K562 (cell line): ENCODE data around the gene WNT11. TPM values are rescaled to one million over a fixed set of nuclear protein-coding genes. Genes with fewer than 3 reads are reported as not detected.

Experiments used
- ATAC-seq: fragments of 200-7000 bp; cut with Tn5 transposase; 3 replicates; pipeline ENCODE4 v1.9.1; 2020; ENCODE audit warnings: moderate library complexity
- BruUV-seq: library from RNA; stranded (reverse); fragments of 400-500 nt; replicated peaks from 2 replicates; lab custom pipeline; 2021; lab: Mats Ljungman, UMichigan
- CTCF ChIA-PET: fragments of 300-600 bp; formaldehyde crosslinking; extraction: SDS; loops from one replicate; lab custom pipeline; 2021; ENCODE audit warnings: low intra/inter-chr PET ratio; lab: Yijun Ruan, JAX
- POLR2A ChIA-PET: fragments of 300-600, 350-650 bp; sonication (Branson Sonifier 250); formaldehyde crosslinking; extraction: SDS; loops from one replicate; lab custom pipeline; 2021; ENCODE audit warnings: antibody characterized with exemption, inconsistent platforms; lab: Yijun Ruan, JAX
- DNase-seq, 4 experiments: peaks; one replicate each; pipeline versions ENCODE4 v3.0.0 to v3.0.0-alpha.2; 2011 to 2018; ENCODE audit warnings: low spot score in 3 of 4, mixed read lengths in 3 of 4; ENCODE audit errors: extremely low read depth in 1 of 4
- FAIRE-seq: peaks from 2 replicates; lab custom pipeline; 2011; peaks lifted over from hg19 to GRCh38; lab: Jason Lieb, UNC
- H2AFZ ChIP-seq: 2 replicates; pipeline ENCODE4 v1.6.0; 2011; ENCODE audit warnings: low read depth, low read length, control low read depth, inconsistent platforms
- H3K27ac ChIP-seq: fragments of 200-600 bp; 3 replicates; pipeline ENCODE4 v1.8.0; 2011; ENCODE audit warnings: low read depth, mild to moderate bottlenecking, control low read depth, inconsistent platforms, low read length, moderate library complexity, mixed read lengths; ENCODE audit errors: extremely low read depth
- H3K27me3 ChIP-seq, 2 experiments: fragments of 300-600 bp in 1 of 2; 2 replicates in 1 of 2; 3 replicates in 1 of 2; pipeline versions ENCODE4 v1.6.0 to v1.8.0; 2011; ENCODE audit warnings: inconsistent platforms in 2 of 2, low read length in 2 of 2, mild to moderate bottlenecking in 1 of 2, mixed read lengths in 1 of 2, moderate library complexity in 1 of 2; ENCODE audit not compliant: control insufficient read depth in 2 of 2, insufficient read depth in 2 of 2
- H3K36me3 ChIP-seq: fragments of 300-600 bp; 3 replicates; pipeline ENCODE4 v1.8.0; 2011; ENCODE audit warnings: mild to moderate bottlenecking, low read length, inconsistent platforms; ENCODE audit not compliant: control insufficient read depth, insufficient read depth
- H3K4me1 ChIP-seq, 2 experiments: fragments of 200-600 bp in 1 of 2; replicated peaks in 1 of 2; 2 replicates in 1 of 2; 3 replicates in 1 of 2; pipeline versions ENCODE4 v1.5.1 to v1.8.0; 2011; ENCODE audit warnings: inconsistent platforms in 2 of 2, low read length in 2 of 2, mild to moderate bottlenecking in 1 of 2, mixed read lengths in 1 of 2, moderate library complexity in 1 of 2; ENCODE audit not compliant: control insufficient read depth in 2 of 2, insufficient read depth in 2 of 2
- H3K4me2 ChIP-seq: 2 replicates; pipeline ENCODE4 v1.6.1; 2011; ENCODE audit warnings: low read length, control low read depth, inconsistent platforms, mixed read lengths; ENCODE audit not compliant: insufficient read depth
- H3K4me3 ChIP-seq: fragments of 200-600 bp; sonication (generic), shearing (Covaris generic); 2 replicates; pipeline ENCODE4 v1.5.1; 2016; ENCODE audit warnings: control low read depth, inconsistent platforms
- H3K79me2 ChIP-seq: fragments of 200-600 bp; 3 replicates; pipeline ENCODE4 v1.8.0; 2011; ENCODE audit warnings: low read length, inconsistent platforms; ENCODE audit not compliant: control insufficient read depth, insufficient read depth
- H3K9ac ChIP-seq, 2 experiments: 2 replicates each; pipeline versions ENCODE4 v1.6.0 to v1.6.1; 2011; ENCODE audit warnings: low read depth in 2 of 2, low read length in 2 of 2, control low read depth in 1 of 2, inconsistent platforms in 1 of 2, mild to moderate bottlenecking in 1 of 2, mixed read lengths in 1 of 2; ENCODE audit not compliant: insufficient read depth in 1 of 2
- H3K9me1 ChIP-seq: one replicate; pipeline ENCODE4 v1.6.0; 2011; ENCODE audit warnings: inconsistent platforms, mild to moderate bottlenecking, low read length, moderate library complexity; ENCODE audit not compliant: control insufficient read depth, insufficient read depth
- H3K9me3 ChIP-seq: replicated peaks from 2 replicates; pipeline ENCODE4 v1.5.1; 2011; ENCODE audit warnings: low read depth, low read length, inconsistent platforms; ENCODE audit not compliant: control insufficient read depth, insufficient read depth
- H4K20me1 ChIP-seq: replicated peaks from 2 replicates; pipeline ENCODE4 v1.6.1; 2011; ENCODE audit warnings: low read length, inconsistent platforms, mixed read lengths; ENCODE audit not compliant: control insufficient read depth, insufficient read depth
- C11orf30 ChIP-seq: fragments of 450-650 bp; IDR thresholded peaks from 2 replicates; pipeline ENCODE4 v1.6.1; 2016; ENCODE audit warnings: low read depth, mild to moderate bottlenecking
- CBX2 ChIP-seq: fragments of 200-600 bp; sonication (generic); IDR thresholded peaks from one replicate; pipeline ENCODE4 v1.6.1; 2012; ENCODE audit warnings: mild to moderate bottlenecking, low read length, inconsistent platforms; ENCODE audit not compliant: insufficient read depth, poor library complexity, severe bottlenecking
- CREM ChIP-seq: IDR thresholded peaks from 2 replicates; pipeline ENCODE4 v1.6.1; 2014; ENCODE audit warnings: antibody characterized with exemption, low read depth
- DNMT1 ChIP-seq: fragments of 450-650 bp; IDR thresholded peaks from 2 replicates; pipeline ENCODE4 v1.6.1; 2016; ENCODE audit warnings: antibody characterized with exemption, mild to moderate bottlenecking
- GTF3C2 ChIP-seq: IDR thresholded peaks from 3 replicates; pipeline ENCODE4 v1.6.1; 2011; ENCODE audit warnings: borderline replicate concordance, mild to moderate bottlenecking, moderate library complexity; ENCODE audit not compliant: insufficient read length; ENCODE audit errors: extremely low read depth
- NBN ChIP-seq: fragments of 450-650 bp; IDR thresholded peaks from 2 replicates; pipeline ENCODE4 v1.6.1; 2016; ENCODE audit warnings: low read depth, mild to moderate bottlenecking
- ZNF518B ChIP-seq: fragments of 250-450 bp; sonication (Bioruptor Pico); IDR thresholded peaks from 2 replicates; pipeline ENCODE4 v1.5.0; 2021; ENCODE audit warnings: mild to moderate bottlenecking, moderate library complexity
- WGBS: fragments of 100-300 bp; shearing (Covaris generic); methylation state at CpG from one replicate; pipeline ENCODE4 v1.1.6; 2016; ENCODE audit warnings: low coverage, mixed read lengths; ENCODE audit not compliant: insufficient coverage; ENCODE audit errors: missing lambda C conversion rate; 5-methylcytosine and 5-hydroxymethylcytosine counted together
- in situ Hi-C: fragments of 300-500 bp; cut with MboI; formaldehyde crosslinking; loops from 4 replicates; pipeline ENCODE4 v1.15.0; 2018; ENCODE audit warnings: inconsistent platforms, mixed read lengths
- intact Hi-C: fragments of 100-400 bp; cut with micrococcal nuclease; formaldehyde crosslinking; loops from 2 replicates; pipeline ENCODE4 v1.14.2; 2022
- polyA plus RNA-seq, 8 experiments: library from polyadenylated mRNA; depleted of rRNA in 4 of 8; stranded (reverse) in 5 of 8; unstranded in 3 of 8; fragments of >200 nt; fragmentation: Nextera tagmentation in 2 of 8; fragmentation: Illumina TruSeq in 1 of 8; extraction: Ambion mirVana in 2 of 8; extraction: Trizol in 1 of 8; gene quantifications; 2 replicates each; pipeline versions ENCODE4 v1.2.1 to v1.2.3, GENCODE V29; 2011 to 2014; ENCODE audit warnings: inconsistent platforms in 1 of 8, missing spikeins in 1 of 8
- total RNA-seq, 7 experiments: library from RNA; depleted of rRNA in 6 of 7; stranded (reverse); fragments of >200 nt in 6 of 7; fragmentation: Illumina TruSeq in 2 of 7; extraction: Trizol in 2 of 7; gene quantifications; 2 replicates each; pipeline versions ENCODE4 v1.2.1 to v1.2.3, GENCODE V29; 2011 to 2021; ENCODE audit warnings: low replicate concordance in 1 of 7

Gene WNT11
- total and polyA plus RNA-seq, 9 of the 15 experiments (the other 6 are each of a cell fraction or from before 2014, with no cell fraction given), result 0.03 to 0.20 (median 0.09) TPM; not detected in 4

- ATAC-seq (no peak), DNase-seq (no peak), FAIRE-seq (no peak)
- H3K9me1 ChIP-seq, result peaks cover 3% of the 10 kb centered on the region
- 10% methylated on average over 8 of the region's 8 CpGs for WGBS
- POLR2A ChIA-PET, result interaction anchor here (0.6 kb wide), 1 partner anchor 402 kb away, joined by 3 read pairs; no protein-coding TSS in a partner anchor
- H3K9ac ChIP-seq, result no peak overlapping the region
- H3K4me2 ChIP-seq, result no peak overlapping the region
- H4K20me1 ChIP-seq, result peaks cover 16% of the 10 kb centered on the region; the same call in 1 of the 2 replicates
- no peaks in the 10 kb centered on the region for H3K36me3 ChIP-seq
- peaks cover under 1 to 26% of the 10 kb centered on the region in 2 experiments; a peak in 3 of 5 replicates for H3K4me1 ChIP-seq
- H3K27me3 ChIP-seq, result peaks cover 17 to 46% of the 10 kb centered on the region in 2 experiments
- in situ Hi-C loops, result no loop called here
- H3K9me3 ChIP-seq, result no peaks in the 10 kb centered on the region
- intact Hi-C loops, result no loop called here
- no TSS peak for BruUV-seq
- CTCF ChIA-PET, result no interaction called here
- H3K4me3 ChIP-seq, result no peak overlapping the region
- TF ChIP-seq GTF3C2 (no peak), C11orf30 (no peak), CBX2 (no peak), CREM (no peak), ZNF518B (CRISPR knock-in tag) (no peak), NBN (no peak), DNMT1 (no peak)
- H2AFZ ChIP-seq, result no peak overlapping the region
- no peak overlapping the region for H3K27ac ChIP-seq
- H3K79me2 ChIP-seq, result no peaks in the 10 kb centered on the region
Observed at GRCh38 chr11:76173663-76174062, 32.6 kb downstream of the WNT11 start.
